HEK293 (cell line): ENCODE data around the gene PCNX3.
"Not testable (repeated sequence)": the region's sequence is repeated elsewhere in the genome, so short reads cannot be mapped to it uniquely, and the experiment has no call there.

Experiments used
- CTCF ChIA-PET: fragments of 350-600 bp; formaldehyde crosslinking; extraction: SDS; loops from one replicate; lab custom pipeline; 2021; ENCODE audit warnings: antibody characterized with exemption; lab: Yijun Ruan, JAX
- POLR2A ChIA-PET: fragments of 300-600 bp; formaldehyde crosslinking; extraction: SDS; loops from one replicate; lab custom pipeline; 2020; ENCODE audit warnings: antibody characterized with exemption, inconsistent platforms; lab: Yijun Ruan, JAX
- H3K27ac ChIP-seq: fragments of 200-500 bp; sonication (Bioruptor generic); 2 replicates; pipeline ENCODE4 v1.5.1; 2014; ENCODE audit warnings: low read depth, low read length, control low read depth, inconsistent platforms; ENCODE audit errors: extremely low read depth
- H3K36me3 ChIP-seq, 2 experiments: fragments of 200-500 bp in 1 of 2; sonication (Bioruptor generic) in 1 of 2; 1 replicate in 1 of 2; 2 replicates in 1 of 2; pipeline ENCODE4 v1.5.1; 2014 to 2017; ENCODE audit warnings: inconsistent platforms in 2 of 2, low read length in 2 of 2; ENCODE audit not compliant: control insufficient read depth in 2 of 2, insufficient read depth in 1 of 2
- H3K4me1 ChIP-seq: fragments of 200-500 bp; sonication (Bioruptor generic); 2 replicates; pipeline ENCODE4 v1.5.1; 2014; ENCODE audit warnings: mild to moderate bottlenecking, low read length, inconsistent platforms; ENCODE audit not compliant: control insufficient read depth, insufficient read depth
- H3K4me3 ChIP-seq: 2 replicates; pipeline ENCODE4 v1.5.1; 2011; ENCODE audit warnings: low read depth, mild to moderate bottlenecking, control low read depth, low read length, moderate library complexity
- H3K9me3 ChIP-seq: fragments of 200-500 bp; sonication (Bioruptor generic); 2 replicates; pipeline ENCODE4 v1.5.1; 2014; ENCODE audit warnings: low read depth, low read length, inconsistent platforms; ENCODE audit not compliant: control insufficient read depth, insufficient read depth
- GLIS2 ChIP-seq: fragments of 450-650 bp; formaldehyde crosslinking; IDR thresholded peaks from 2 replicates; pipeline ENCODE4 v1.5.1; 2016; ENCODE audit warnings: missing biosample characterization, missing genetic modification characterization
- HOXC10 ChIP-seq: sonication (generic); formaldehyde crosslinking; IDR thresholded peaks from 2 replicates; pipeline ENCODE4 v1.8.1; 2023; ENCODE audit warnings: mild to moderate bottlenecking, missing genetic modification reagents
- KLF16 ChIP-seq: fragments of 450-650 bp; formaldehyde crosslinking; IDR thresholded peaks from 2 replicates; pipeline ENCODE4 v1.5.1; 2017; ENCODE audit warnings: missing biosample characterization, missing genetic modification characterization
- SCRT2 ChIP-seq: fragments of 450-650 bp; formaldehyde crosslinking; IDR thresholded peaks from 2 replicates; pipeline ENCODE4 v1.5.1; 2016; ENCODE audit warnings: missing biosample characterization, missing genetic modification characterization
- YY1 ChIP-seq: fragments of 450-650 bp; formaldehyde crosslinking; IDR thresholded peaks from 2 replicates; pipeline ENCODE4 v1.5.1; 2018; ENCODE audit warnings: missing biosample characterization, missing genetic modification characterization
- ZNF19 ChIP-seq: fragments of 450-650 bp; formaldehyde crosslinking; IDR thresholded peaks from 2 replicates; pipeline ENCODE4; 2016; ENCODE audit warnings: missing biosample characterization, missing genetic modification characterization, low read depth
- ZNF202 ChIP-seq: fragments of 450-650 bp; formaldehyde crosslinking; IDR thresholded peaks from 2 replicates; pipeline ENCODE4 v1.5.1; 2016; ENCODE audit warnings: missing biosample characterization, missing genetic modification characterization, borderline replicate concordance
- ZNF24 ChIP-seq: fragments of 450-650 bp; formaldehyde crosslinking; IDR thresholded peaks from 2 replicates; pipeline ENCODE4 v1.5.1; 2016; ENCODE audit warnings: missing biosample characterization, missing genetic modification characterization
- ZNF274 ChIP-seq, 2 experiments: fragments of 200-500 bp in 1 of 2; fragments of 450-650 bp in 1 of 2; sonication (Bioruptor generic) in 1 of 2; formaldehyde crosslinking in 1 of 2; IDR thresholded peaks; 2 replicates each; pipeline versions ENCODE4 v1.5.1 to v1.6.1; 2014 to 2016; ENCODE audit warnings: borderline replicate concordance in 1 of 2, inconsistent platforms in 1 of 2, low read length in 1 of 2, missing biosample characterization in 1 of 2, missing genetic modification characterization in 1 of 2
- ZNF354C ChIP-seq: fragments of 450-650 bp; formaldehyde crosslinking; IDR thresholded peaks from 2 replicates; pipeline ENCODE4 v1.5.1; 2016; ENCODE audit warnings: missing biosample characterization, missing genetic modification characterization, low read depth, borderline replicate concordance
- ZNF571 ChIP-seq: fragments of 450-650 bp; formaldehyde crosslinking; IDR thresholded peaks from 2 replicates; pipeline ENCODE4 v1.5.0; 2017; ENCODE audit warnings: missing biosample characterization, missing genetic modification characterization
- ZNF670 ChIP-seq: fragments of 450-650 bp; formaldehyde crosslinking; IDR thresholded peaks from 2 replicates; pipeline ENCODE4 v1.5.1; 2016; ENCODE audit warnings: missing biosample characterization, missing genetic modification characterization, low read depth
- ZNF843 ChIP-seq: fragments of 450-650 bp; formaldehyde crosslinking; IDR thresholded peaks from 2 replicates; pipeline ENCODE4 v1.5.1; 2016; ENCODE audit warnings: missing biosample characterization, missing genetic modification characterization
- TF ChIP-seq, protein P1 (sequence below): fragments of 450-650 bp; formaldehyde crosslinking; IDR thresholded peaks from 2 replicates; pipeline ENCODE4 v1.5.1; 2016; ENCODE audit warnings: missing biosample characterization, missing genetic modification characterization, low read depth
- TF ChIP-seq, protein P2 (sequence below): fragments of 450-650 bp; formaldehyde crosslinking; optimal IDR thresholded peaks from 2 replicates; pipeline ENCODE3; 2016; ENCODE audit warnings: missing biosample characterization, mild to moderate bottlenecking, missing genetic modification characterization
- TF ChIP-seq, protein P3 (sequence below): fragments of 450-650 bp; formaldehyde crosslinking; conservative IDR thresholded peaks from 2 replicates; pipeline ENCODE4 v1.5.1; 2016; ENCODE audit warnings: low read depth, missing biosample characterization, missing genetic modification characterization
- TF ChIP-seq, protein P4 (sequence below): fragments of 450-650 bp; formaldehyde crosslinking; IDR thresholded peaks from 2 replicates; pipeline ENCODE4 v1.5.1; 2016; ENCODE audit warnings: missing biosample characterization, missing genetic modification characterization, low read depth
- TF ChIP-seq, protein P5 (sequence below): fragments of 450-650 bp; formaldehyde crosslinking; IDR thresholded peaks from 2 replicates; pipeline ENCODE4 v1.5.1; 2016; ENCODE audit warnings: missing biosample characterization, missing genetic modification characterization
- TF ChIP-seq, protein P6 (sequence below): fragments of 450-650 bp; formaldehyde crosslinking; IDR thresholded peaks from 2 replicates; pipeline ENCODE4 v1.5.1; 2016; ENCODE audit warnings: missing biosample characterization, missing genetic modification characterization

PCNX3 gene

DNA sequence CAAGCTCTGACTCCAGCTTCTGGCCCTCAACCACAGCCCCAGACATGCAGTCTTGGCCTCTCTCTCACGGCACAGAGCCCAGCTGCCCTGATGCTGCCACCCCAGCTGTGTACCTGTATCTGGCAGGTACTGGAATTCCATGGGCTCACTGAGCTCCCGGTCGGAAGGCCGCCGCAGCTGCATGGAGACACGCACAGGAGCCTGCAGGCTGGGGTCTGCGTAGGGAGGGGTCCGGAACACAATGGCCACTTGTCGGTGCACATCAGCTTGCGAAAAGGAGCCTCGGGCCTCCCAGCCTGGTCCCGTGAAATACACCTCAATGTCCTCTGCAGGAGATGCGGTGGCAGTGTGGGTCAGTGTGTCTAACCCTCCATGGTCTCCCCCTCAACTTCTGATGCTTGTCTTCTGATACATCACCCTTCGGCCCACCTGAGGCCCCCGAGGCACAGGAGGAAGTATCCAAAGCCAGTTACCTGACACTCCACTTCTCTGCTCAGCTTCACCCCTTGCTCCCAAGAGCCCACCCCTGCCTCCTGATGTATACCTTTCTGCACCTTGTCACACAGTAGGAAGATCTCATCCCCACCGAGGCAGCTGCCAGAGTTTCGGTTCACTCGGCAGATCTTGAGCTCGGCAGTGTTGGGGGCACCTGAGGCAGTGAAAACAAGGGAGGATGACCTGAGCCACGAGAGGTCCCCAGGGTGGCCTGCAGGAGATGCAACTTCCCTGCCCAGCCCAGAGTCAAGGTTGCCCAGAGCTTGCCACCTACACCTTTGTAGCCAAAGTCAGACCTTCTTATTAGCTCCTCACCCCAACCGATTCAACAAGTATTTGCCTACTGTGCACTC is 42.8 kb downstream of the PCNX3 start (continued):
- TF ChIP-seq ZNF354C: no peak
- TF ChIP-seq, protein P1, sequence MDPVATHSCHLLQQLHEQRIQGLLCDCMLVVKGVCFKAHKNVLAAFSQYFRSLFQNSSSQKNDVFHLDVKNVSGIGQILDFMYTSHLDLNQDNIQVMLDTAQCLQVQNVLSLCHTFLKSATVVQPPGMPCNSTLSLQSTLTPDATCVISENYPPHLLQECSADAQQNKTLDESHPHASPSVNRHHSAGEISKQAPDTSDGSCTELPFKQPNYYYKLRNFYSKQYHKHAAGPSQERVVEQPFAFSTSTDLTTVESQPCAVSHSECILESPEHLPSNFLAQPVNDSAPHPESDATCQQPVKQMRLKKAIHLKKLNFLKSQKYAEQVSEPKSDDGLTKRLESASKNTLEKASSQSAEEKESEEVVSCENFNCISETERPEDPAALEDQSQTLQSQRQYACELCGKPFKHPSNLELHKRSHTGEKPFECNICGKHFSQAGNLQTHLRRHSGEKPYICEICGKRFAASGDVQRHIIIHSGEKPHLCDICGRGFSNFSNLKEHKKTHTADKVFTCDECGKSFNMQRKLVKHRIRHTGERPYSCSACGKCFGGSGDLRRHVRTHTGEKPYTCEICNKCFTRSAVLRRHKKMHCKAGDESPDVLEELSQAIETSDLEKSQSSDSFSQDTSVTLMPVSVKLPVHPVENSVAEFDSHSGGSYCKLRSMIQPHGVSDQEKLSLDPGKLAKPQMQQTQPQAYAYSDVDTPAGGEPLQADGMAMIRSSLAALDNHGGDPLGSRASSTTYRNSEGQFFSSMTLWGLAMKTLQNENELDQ (tag by site-specific recombination): no peak
- TF ChIP-seq ZNF202: no peak

DNA sequence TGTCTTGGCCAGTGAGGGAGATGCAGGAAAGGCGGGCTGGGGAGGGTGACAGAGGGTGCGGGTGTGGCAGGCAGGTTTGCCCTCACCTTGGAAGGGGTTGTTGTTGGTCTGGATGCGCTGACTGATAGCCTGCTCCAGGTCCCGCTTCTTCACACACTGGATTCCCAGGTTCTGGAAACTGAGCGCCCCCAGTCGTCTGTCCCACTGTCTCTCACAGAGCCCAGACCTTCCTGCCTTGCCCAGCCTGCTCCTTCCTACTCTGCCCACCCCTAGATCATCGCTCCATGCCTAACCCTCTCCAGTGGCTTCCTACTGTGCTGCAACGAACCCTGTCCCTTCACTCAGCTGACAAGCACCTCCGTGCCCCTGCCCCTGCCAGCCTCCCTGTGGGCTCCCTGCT is 44.5 kb downstream of the PCNX3 start:
- POLR2A ChIA-PET: interaction anchor here (0.9 kb wide), 1 partner anchor 45 kb away, joined by 3 read pairs; the partner anchor contains the start of gene PCNX3
- TF ChIP-seq, protein P2, sequence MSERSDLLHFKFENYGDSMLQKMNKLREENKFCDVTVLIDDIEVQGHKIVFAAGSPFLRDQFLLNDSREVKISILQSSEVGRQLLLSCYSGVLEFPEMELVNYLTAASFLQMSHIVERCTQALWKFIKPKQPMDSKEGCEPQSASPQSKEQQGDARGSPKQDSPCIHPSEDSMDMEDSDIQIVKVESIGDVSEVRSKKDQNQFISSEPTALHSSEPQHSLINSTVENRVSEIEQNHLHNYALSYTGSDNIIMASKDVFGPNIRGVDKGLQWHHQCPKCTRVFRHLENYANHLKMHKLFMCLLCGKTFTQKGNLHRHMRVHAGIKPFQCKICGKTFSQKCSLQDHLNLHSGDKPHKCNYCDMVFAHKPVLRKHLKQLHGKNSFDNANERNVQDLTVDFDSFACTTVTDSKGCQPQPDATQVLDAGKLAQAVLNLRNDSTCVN (tag by site-specific recombination): no peak
- TF ChIP-seq KLF16 (tag by site-specific recombination): no peak
- no peak for TF ChIP-seq HOXC10 (CRISPR knock-in tag)
- TF ChIP-seq, protein P3, sequence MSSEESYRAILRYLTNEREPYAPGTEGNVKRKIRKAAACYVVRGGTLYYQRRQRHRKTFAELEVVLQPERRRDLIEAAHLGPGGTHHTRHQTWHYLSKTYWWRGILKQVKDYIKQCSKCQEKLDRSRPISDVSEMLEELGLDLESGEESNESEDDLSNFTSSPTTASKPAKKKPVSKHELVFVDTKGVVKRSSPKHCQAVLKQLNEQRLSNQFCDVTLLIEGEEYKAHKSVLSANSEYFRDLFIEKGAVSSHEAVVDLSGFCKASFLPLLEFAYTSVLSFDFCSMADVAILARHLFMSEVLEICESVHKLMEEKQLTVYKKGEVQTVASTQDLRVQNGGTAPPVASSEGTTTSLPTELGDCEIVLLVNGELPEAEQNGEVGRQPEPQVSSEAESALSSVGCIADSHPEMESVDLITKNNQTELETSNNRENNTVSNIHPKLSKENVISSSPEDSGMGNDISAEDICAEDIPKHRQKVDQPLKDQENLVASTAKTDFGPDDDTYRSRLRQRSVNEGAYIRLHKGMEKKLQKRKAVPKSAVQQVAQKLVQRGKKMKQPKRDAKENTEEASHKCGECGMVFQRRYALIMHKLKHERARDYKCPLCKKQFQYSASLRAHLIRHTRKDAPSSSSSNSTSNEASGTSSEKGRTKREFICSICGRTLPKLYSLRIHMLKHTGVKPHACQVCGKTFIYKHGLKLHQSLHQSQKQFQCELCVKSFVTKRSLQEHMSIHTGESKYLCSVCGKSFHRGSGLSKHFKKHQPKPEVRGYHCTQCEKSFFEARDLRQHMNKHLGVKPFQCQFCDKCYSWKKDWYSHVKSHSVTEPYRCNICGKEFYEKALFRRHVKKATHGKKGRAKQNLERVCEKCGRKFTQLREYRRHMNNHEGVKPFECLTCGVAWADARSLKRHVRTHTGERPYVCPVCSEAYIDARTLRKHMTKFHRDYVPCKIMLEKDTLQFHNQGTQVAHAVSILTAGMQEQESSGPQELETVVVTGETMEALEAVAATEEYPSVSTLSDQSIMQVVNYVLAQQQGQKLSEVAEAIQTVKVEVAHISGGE (tag by site-specific recombination): no peak
- TF ChIP-seq, protein P4, sequence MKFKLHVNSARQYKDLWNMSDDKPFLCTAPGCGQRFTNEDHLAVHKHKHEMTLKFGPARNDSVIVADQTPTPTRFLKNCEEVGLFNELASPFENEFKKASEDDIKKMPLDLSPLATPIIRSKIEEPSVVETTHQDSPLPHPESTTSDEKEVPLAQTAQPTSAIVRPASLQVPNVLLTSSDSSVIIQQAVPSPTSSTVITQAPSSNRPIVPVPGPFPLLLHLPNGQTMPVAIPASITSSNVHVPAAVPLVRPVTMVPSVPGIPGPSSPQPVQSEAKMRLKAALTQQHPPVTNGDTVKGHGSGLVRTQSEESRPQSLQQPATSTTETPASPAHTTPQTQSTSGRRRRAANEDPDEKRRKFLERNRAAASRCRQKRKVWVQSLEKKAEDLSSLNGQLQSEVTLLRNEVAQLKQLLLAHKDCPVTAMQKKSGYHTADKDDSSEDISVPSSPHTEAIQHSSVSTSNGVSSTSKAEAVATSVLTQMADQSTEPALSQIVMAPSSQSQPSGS (tag by site-specific recombination): no peak
- TF ChIP-seq ZNF274 (IDR thresholded peaks at IDR 0.05; ENCODE audit: low read length): no peak
- no peak for TF ChIP-seq ZNF274 (tag by site-specific recombination; IDR thresholded peaks at IDR 0.05; ENCODE audit: borderline replicate concordance)
- no peak for TF ChIP-seq ZNF24
- TF ChIP-seq, protein P5, sequence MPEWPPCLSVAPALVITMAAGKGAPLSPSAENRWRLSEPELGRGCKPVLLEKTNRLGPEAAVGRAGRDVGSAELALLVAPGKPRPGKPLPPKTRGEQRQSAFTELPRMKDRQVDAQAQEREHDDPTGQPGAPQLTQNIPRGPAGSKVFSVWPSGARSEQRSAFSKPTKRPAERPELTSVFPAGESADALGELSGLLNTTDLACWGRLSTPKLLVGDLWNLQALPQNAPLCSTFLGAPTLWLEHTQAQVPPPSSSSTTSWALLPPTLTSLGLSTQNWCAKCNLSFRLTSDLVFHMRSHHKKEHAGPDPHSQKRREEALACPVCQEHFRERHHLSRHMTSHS (tag by site-specific recombination): no peak
- TF ChIP-seq GLIS2 (tag by site-specific recombination): no peak
- TF ChIP-seq ZNF670 (tag by site-specific recombination): no peak
- no peak for TF ChIP-seq ZNF19 (tag by site-specific recombination)
- no peak for TF ChIP-seq ZNF571 (tag by site-specific recombination)
- TF ChIP-seq ZNF843 (tag by site-specific recombination): no peak
- no peak for TF ChIP-seq SCRT2 (tag by site-specific recombination)
- no peak for TF ChIP-seq YY1 (tag by site-specific recombination)
- TF ChIP-seq, protein P6, sequence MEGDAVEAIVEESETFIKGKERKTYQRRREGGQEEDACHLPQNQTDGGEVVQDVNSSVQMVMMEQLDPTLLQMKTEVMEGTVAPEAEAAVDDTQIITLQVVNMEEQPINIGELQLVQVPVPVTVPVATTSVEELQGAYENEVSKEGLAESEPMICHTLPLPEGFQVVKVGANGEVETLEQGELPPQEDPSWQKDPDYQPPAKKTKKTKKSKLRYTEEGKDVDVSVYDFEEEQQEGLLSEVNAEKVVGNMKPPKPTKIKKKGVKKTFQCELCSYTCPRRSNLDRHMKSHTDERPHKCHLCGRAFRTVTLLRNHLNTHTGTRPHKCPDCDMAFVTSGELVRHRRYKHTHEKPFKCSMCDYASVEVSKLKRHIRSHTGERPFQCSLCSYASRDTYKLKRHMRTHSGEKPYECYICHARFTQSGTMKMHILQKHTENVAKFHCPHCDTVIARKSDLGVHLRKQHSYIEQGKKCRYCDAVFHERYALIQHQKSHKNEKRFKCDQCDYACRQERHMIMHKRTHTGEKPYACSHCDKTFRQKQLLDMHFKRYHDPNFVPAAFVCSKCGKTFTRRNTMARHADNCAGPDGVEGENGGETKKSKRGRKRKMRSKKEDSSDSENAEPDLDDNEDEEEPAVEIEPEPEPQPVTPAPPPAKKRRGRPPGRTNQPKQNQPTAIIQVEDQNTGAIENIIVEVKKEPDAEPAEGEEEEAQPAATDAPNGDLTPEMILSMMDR: no peak
- TF ChIP-seq, all 188 proteins: peak for 0
- CTCF ChIA-PET: interaction anchor here (0.5 to 1.0 kb wide), 2 partner anchors 11 to 72 kb away, joined by 4 to 6 read pairs; no protein-coding TSS in a partner anchor
- peaks cover 7 to 64% of the 10 kb centered on the region in 2 experiments; a peak in 2 of 3 replicates for H3K36me3 ChIP-seq
- H3K4me3 ChIP-seq: no peak overlapping the region
- H3K9me3 ChIP-seq: no peaks in the 10 kb centered on the region
- H3K27ac ChIP-seq: no peak overlapping the region
- H3K4me1 ChIP-seq: no peaks in the 10 kb centered on the region

DNA sequence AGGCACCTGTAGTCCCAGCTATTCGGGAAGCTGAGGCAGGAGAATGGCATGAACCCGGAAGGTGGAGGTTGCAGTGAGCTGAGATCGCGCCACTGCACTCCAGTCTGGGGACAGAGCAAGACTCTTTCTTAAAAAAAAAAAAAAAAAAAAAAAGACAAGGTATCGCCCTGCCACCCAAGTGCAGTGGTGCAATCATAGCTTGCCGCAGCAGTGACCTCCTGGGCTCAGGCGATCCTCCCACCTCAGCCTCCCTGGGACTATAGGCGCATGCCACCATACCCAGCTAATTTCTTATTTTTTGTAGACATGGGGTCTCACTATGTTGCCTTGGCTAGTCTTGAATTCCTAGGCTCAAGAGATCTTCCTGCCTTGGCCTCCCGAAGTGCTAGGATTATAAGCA is 45.3 kb downstream of the PCNX3 start:
- H3K27ac ChIP-seq, H3K9me3 ChIP-seq, H3K4me1 ChIP-seq, H3K4me3 ChIP-seq: not testable (repeated sequence)
- ChIA-PET CTCF (interaction anchor here (0.7 to 1.1 kb wide), 3 partner anchors 12 to 214 kb away, joined by 3 to 6 read pairs (median 3); no protein-coding TSS in a partner anchor), POLR2A (interaction anchor here (0.6 to 3.0 kb wide), 6 partner anchors 8 to 209 kb away, joined by 3 to 34 read pairs (median 4); partner anchors contain the start of genes PCNX3 and ZNRD2)
- peaks cover 7 to 55% of the 10 kb centered on the region in 2 experiments; a peak in 2 of 3 replicates for H3K36me3 ChIP-seq
